Measurements from ENCODE around the gene LY6G6F. TPM values are rescaled to one million over a fixed set of nuclear protein-coding genes. Genes with fewer than 3 reads are reported as not detected.

Gene LY6G6F
- polyA plus RNA-seq, 2 donors: not detected

- WGBS, 2 donors: 83 to 89% methylated on average over 4 of the region's 4 CpGs
- Histone ChIP-seq H3K9me3 (ENCODE audit: control insufficient read depth in 2 of 2, insufficient read depth in 1 of 2, low read depth in 1 of 2, low read length in 1 of 2) (no peaks in the 10 kb centered on the region), H3K4me3 (ENCODE audit: low read depth in 1 of 2, low read length in 2 of 2) (no peak within 1 kb of the TSS), H3K4me1 (ENCODE audit: control insufficient read depth in 2 of 2, insufficient read depth in 2 of 2, low read length in 1 of 2) (peaks cover 0 to 25% of the 10 kb centered on the region in 2 donors), H3K27me3 (ENCODE audit: control insufficient read depth in 1 of 2, insufficient read depth in 2 of 2, low read length in 2 of 2) (no peaks in the 10 kb centered on the region), H3K27ac (ENCODE audit: low read depth in 2 of 2, low read length in 1 of 2) (peak within 1 kb of the TSS; percentile 21 to 97), H3K36me3 (ENCODE audit: control insufficient read depth in 2 of 2, insufficient read depth in 2 of 2, low read length in 1 of 2) (no peaks in the 10 kb centered on the region)
These were observed 14.8 kb downstream of the LY6G6F start, which contains the start of gene LY6G6C for GRCh38 chr6:31721351-31722020. Gene LY6G6C (minus strand): TSS chr6:31721746. CDS start chr6:31721679, 67 bp downstream.

- Histone ChIP-seq H3K4me3 (ENCODE audit: low read depth in 1 of 2, low read length in 2 of 2) (no peak overlapping the region), H3K27me3 (ENCODE audit: control insufficient read depth in 1 of 2, insufficient read depth in 2 of 2, low read length in 2 of 2) (no peaks in the 10 kb centered on the region), H3K36me3 (ENCODE audit: control insufficient read depth in 2 of 2, insufficient read depth in 2 of 2, low read length in 1 of 2) (peaks cover 0 to 2% of the 10 kb centered on the region in 2 donors), H3K9me3 (ENCODE audit: control insufficient read depth in 2 of 2, insufficient read depth in 1 of 2, low read depth in 1 of 2, low read length in 1 of 2) (no peaks in the 10 kb centered on the region), H3K27ac (ENCODE audit: low read depth in 2 of 2, low read length in 1 of 2) (peak overlapping the region; percentile 21 to 62), H3K4me1 (ENCODE audit: control insufficient read depth in 2 of 2, insufficient read depth in 2 of 2, low read length in 1 of 2) (peaks cover 0 to 25% of the 10 kb centered on the region in 2 donors)
- 74 to 77% methylated on average over 3 of the region's 3 CpGs for WGBS, 2 donors
These were observed 15.5 kb downstream of the LY6G6F start for GRCh38 chr6:31722173-31722572.

GRCh38 chr6:31723245-31723979 lies 16.7 kb downstream of the LY6G6F start, which contains the start of gene MPIG6B:
Gene MPIG6B (plus strand): TSS chr6:31723373. CDS start chr6:31723384, 11 bp downstream.
- Histone ChIP-seq H3K27ac (ENCODE audit: low read depth in 2 of 2, low read length in 1 of 2) (peak within 1 kb of the TSS; percentile 21 to 62), H3K27me3 (ENCODE audit: control insufficient read depth in 1 of 2, insufficient read depth in 2 of 2, low read length in 2 of 2) (no peaks in the 10 kb centered on the region), H3K4me3 (ENCODE audit: low read depth in 1 of 2, low read length in 2 of 2) (no peak within 1 kb of the TSS), H3K36me3 (ENCODE audit: control insufficient read depth in 2 of 2, insufficient read depth in 2 of 2, low read length in 1 of 2) (peaks cover 0 to 7% of the 10 kb centered on the region in 2 donors), H3K9me3 (ENCODE audit: control insufficient read depth in 2 of 2, insufficient read depth in 1 of 2, low read depth in 1 of 2, low read length in 1 of 2) (no peaks in the 10 kb centered on the region), H3K4me1 (ENCODE audit: control insufficient read depth in 2 of 2, insufficient read depth in 2 of 2, low read length in 1 of 2) (peaks cover 0 to 19% of the 10 kb centered on the region in 2 donors)
- WGBS, 2 donors: 77 to 85% methylated on average over 41 to 46 of the region's 46 CpGs

GRCh38 chr6:31723980-31724691 lies 17.5 kb downstream of the LY6G6F start:
- no peak overlapping the region for H3K4me3 ChIP-seq (ENCODE audit: low read depth in 1 of 2, low read length in 2 of 2)
- 85 to 88% methylated on average over 25 of the region's 25 CpGs for WGBS, 2 donors
- H3K27me3 ChIP-seq (ENCODE audit: control insufficient read depth in 1 of 2, insufficient read depth in 2 of 2, low read length in 2 of 2): no peaks in the 10 kb centered on the region
- peaks cover 0 to 17% of the 10 kb centered on the region in 2 donors for H3K4me1 ChIP-seq (ENCODE audit: control insufficient read depth in 2 of 2, insufficient read depth in 2 of 2, low read length in 1 of 2)
- no peaks in the 10 kb centered on the region for H3K9me3 ChIP-seq (ENCODE audit: control insufficient read depth in 2 of 2, insufficient read depth in 1 of 2, low read depth in 1 of 2, low read length in 1 of 2)
- peak overlapping the region in 1 of 2 donors; percentile 54 for H3K27ac ChIP-seq (ENCODE audit: low read depth in 2 of 2, low read length in 1 of 2)
- H3K36me3 ChIP-seq (ENCODE audit: control insufficient read depth in 2 of 2, insufficient read depth in 2 of 2, low read length in 1 of 2): peaks cover 0 to 7% of the 10 kb centered on the region in 2 donors

GRCh38 chr6:31725502-31726350 lies 19.1 kb downstream of the LY6G6F start:
- H3K9me3 ChIP-seq (ENCODE audit: control insufficient read depth in 2 of 2, insufficient read depth in 1 of 2, low read depth in 1 of 2, low read length in 1 of 2): no peaks in the 10 kb centered on the region
- no peak overlapping the region for H3K4me3 ChIP-seq (ENCODE audit: low read depth in 1 of 2, low read length in 2 of 2)
- peaks cover 0 to 9% of the 10 kb centered on the region in 2 donors for H3K36me3 ChIP-seq (ENCODE audit: control insufficient read depth in 2 of 2, insufficient read depth in 2 of 2, low read length in 1 of 2)
- WGBS, 2 donors: 80 to 83% methylated on average over 12 of the region's 12 CpGs
- no peaks in the 10 kb centered on the region for H3K27me3 ChIP-seq (ENCODE audit: control insufficient read depth in 1 of 2, insufficient read depth in 2 of 2, low read length in 2 of 2)
- H3K27ac ChIP-seq (ENCODE audit: low read depth in 2 of 2, low read length in 1 of 2): peak overlapping the region; percentile 10 to 40
- H3K4me1 ChIP-seq (ENCODE audit: control insufficient read depth in 2 of 2, insufficient read depth in 2 of 2, low read length in 1 of 2): peaks cover 0 to 10% of the 10 kb centered on the region in 2 donors

- Histone ChIP-seq H3K36me3 (ENCODE audit: control insufficient read depth in 2 of 2, insufficient read depth in 2 of 2, low read length in 1 of 2) (peaks cover 4 to 15% of the 10 kb centered on the region in 2 donors), H3K27ac (ENCODE audit: low read depth in 2 of 2, low read length in 1 of 2) (peak overlapping the region; percentile 43 to 65), H3K9me3 (ENCODE audit: control insufficient read depth in 2 of 2, insufficient read depth in 1 of 2, low read depth in 1 of 2, low read length in 1 of 2) (no peaks in the 10 kb centered on the region), H3K4me3 (ENCODE audit: low read depth in 1 of 2, low read length in 2 of 2) (peak overlapping the region in 1 of 2 donors; percentile 1), H3K4me1 (ENCODE audit: control insufficient read depth in 2 of 2, insufficient read depth in 2 of 2, low read length in 1 of 2) (peaks cover 0 to 10% of the 10 kb centered on the region in 2 donors), H3K27me3 (ENCODE audit: control insufficient read depth in 1 of 2, insufficient read depth in 2 of 2, low read length in 2 of 2) (no peaks in the 10 kb centered on the region)
- 74 to 81% methylated on average over 7 of the region's 7 CpGs for WGBS, 2 donors
These were observed 20.5 kb downstream of the LY6G6F start for GRCh38 chr6:31727034-31727716.

- WGBS, 2 donors: 66 to 72% methylated on average over 41 of the region's 41 CpGs
- Histone ChIP-seq H3K4me1 (ENCODE audit: control insufficient read depth in 2 of 2, insufficient read depth in 2 of 2, low read length in 1 of 2) (peaks cover 0 to 8% of the 10 kb centered on the region in 2 donors), H3K36me3 (ENCODE audit: control insufficient read depth in 2 of 2, insufficient read depth in 2 of 2, low read length in 1 of 2) (peaks cover 4 to 16% of the 10 kb centered on the region in 2 donors)
These were observed 21.3 kb downstream of the LY6G6F start for GRCh38 chr6:31727717-31728671.

More at GRCh38 chr6:31727717-31728671, 21.3 kb downstream of the LY6G6F start:
- Histone ChIP-seq H3K27me3 (ENCODE audit: control insufficient read depth in 1 of 2, insufficient read depth in 2 of 2, low read length in 2 of 2) (no peaks in the 10 kb centered on the region), H3K27ac (ENCODE audit: low read depth in 2 of 2, low read length in 1 of 2) (peak overlapping the region; percentile 96 to 99), H3K9me3 (ENCODE audit: control insufficient read depth in 2 of 2, insufficient read depth in 1 of 2, low read depth in 1 of 2, low read length in 1 of 2) (no peaks in the 10 kb centered on the region), H3K4me3 (ENCODE audit: low read depth in 1 of 2, low read length in 2 of 2) (peak overlapping the region; percentile 74 to 80)

Data from esophagus (tissue), 2 donors.